ENCODE measurements around the gene GPR25.
"Not testable (repeated sequence)": the region's sequence is repeated elsewhere in the genome, so short reads cannot be mapped to it uniquely, and the experiment has no call there.

Gene GPR25

DNA sequence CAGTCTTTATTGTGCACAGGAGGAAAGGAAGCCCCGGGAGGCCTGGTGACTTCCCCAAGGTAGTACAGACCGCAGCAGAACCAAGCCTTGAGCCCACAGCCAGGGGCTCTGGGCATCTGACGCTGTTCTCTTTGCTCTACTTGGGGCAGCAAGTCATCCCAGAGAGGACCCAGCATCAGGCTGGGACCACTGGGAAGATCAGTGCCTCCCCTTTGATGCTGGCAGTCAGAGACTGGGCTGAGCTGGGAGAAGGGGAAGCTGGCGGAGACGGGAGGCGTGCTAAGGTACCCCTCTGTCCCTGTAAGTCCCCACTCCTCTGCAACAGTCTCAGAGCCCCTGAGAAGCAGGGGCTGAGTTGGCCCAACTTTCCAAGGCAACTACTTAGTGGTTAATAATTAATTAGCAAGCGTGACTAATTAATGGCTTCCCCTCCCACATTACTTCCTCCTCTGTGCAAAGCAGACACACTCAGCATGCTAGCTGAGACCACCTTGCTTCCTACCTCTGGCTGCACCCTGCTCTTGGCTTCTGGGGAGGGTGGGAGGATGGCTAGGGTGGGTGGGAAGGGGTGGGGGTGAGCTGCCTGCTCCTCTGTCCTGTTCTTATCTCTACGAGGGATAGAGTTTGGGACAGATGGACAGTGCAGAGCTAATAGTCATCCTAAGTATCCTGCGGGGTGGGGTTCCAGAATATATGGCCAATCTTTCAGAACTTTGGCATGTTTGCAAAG, 23.2 kb downstream of the GPR25 start:
- DNase-seq: no peak

GRCh38 chr1:200896531-200897196, 23.9 kb downstream of the GPR25 start:
- DNase-seq: no peak

- DNase-seq: no peak
These were observed 24.5 kb downstream of the GPR25 start for GRCh38 chr1:200897259-200897658.

DNA sequence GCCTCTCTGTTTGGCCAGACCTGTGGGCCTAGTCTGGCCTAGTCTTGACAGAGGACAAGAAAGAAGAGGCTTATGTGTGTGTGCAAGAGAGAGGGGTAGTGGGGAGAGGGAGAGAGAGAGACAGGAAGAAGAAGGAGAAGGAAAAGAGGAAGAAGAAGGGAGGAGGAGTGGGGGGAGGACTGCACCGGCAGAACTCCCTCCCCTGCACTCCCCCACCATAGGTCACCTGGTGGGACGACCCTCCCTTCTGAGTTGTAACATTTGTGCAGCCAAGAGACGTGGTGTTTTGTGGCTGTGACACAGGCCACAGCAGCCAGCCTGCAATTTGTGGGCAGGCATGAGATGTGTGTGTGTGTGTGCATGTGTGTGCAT, 26.2 kb downstream of the GPR25 start:
- DNase-seq: no peak

DNA sequence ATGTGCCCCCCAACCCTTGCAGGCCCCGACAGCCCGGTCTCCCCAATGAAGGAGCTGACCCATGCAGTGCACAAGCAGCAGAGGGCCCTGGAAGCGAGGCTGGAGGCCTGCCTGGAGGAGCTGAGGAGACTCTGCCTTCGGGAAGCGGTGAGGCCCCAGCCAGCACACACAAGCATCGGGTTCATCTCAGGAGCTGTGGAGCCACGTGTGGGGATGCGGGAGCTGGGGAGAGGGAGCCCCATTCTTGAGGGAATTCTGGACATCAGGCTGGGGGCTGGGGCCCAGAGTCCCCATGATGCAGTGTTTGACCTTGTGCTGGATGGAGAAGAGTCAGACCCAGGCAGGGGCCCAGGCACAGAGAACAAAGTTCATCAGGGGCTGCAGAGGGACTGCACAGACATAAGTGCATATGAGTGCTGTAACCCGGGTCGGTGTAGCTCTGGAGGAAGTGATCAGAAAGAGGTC, 26.7 kb downstream of the GPR25 start:
- DNase-seq: no peak

GRCh38 chr1:200899954-200900867, 27.4 kb downstream of the GPR25 start:
- no peak for DNase-seq

DNA sequence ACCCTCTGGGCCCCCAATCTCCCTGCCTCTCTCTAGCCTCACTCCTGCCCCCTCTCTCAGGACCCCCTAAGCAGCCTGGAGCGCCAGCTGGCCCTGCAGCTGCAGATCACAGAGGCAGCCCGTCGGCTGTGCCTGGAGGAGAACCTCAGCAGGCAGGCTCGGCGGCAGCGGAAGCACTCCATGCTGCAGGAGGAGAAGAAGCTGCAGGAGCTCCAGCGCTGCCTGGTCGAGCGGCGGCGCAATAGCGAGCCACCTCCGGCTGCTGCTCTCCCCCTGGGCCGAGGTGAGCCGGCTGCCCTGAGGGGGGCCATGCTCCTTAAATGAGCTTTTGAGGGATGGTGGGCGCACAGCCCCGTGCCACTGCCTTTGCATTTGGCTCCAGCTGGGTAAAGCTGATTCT, 28.1 kb downstream of the GPR25 start:
- DNase-seq: no peak

DNA sequence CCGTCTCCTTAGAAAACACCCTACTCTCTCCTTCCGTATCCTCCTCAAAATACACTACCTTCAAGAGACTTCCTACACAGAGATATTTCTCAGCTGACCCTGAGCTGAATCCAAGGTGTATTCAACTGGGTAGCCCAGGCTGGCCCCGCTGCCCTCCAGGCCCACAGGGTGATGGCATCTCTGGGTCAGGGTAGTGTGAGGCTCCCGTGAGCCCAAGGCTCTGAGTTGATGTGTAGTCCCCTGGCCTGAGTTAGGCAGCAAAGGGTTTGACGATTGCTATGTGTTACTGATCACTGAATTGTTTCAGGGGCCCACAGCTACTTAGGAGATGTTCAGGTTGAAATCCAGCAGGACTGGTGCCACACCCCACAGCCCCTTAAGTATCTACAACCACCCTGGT, 28.6 kb downstream of the GPR25 start:
- no peak for DNase-seq

DNA sequence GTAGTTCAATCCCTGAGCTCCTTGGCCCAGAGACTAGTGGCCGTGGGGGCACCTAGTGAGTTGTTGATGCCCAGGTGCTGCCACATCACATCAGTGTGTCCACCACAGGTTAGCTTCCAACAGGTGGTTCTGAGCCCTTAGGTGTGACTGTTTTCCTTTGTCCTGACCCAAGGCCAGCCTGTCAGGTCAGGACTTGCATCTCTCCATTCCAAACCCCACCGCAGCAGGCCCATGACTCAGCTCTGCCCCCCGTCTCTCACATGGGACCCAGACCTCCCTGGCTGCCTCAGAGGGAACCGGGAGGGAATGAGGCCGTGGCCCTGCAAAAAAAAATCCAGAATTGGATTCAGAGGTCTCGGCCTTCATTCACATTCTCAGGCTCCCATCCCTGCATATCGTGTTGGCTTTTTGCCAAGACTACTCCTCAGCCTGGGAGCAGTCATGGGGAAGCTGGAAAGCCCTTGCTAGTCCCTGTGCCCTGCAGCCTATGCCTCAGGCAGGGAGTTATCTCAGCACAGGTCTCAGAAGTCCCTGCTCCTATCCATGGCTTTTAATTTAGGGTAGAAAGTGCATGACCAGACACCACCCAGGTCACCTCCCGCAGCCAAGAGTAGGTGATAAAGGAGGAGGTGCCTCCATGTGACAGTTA, 29.1 kb downstream of the GPR25 start:
- no peak for DNase-seq

DNA sequence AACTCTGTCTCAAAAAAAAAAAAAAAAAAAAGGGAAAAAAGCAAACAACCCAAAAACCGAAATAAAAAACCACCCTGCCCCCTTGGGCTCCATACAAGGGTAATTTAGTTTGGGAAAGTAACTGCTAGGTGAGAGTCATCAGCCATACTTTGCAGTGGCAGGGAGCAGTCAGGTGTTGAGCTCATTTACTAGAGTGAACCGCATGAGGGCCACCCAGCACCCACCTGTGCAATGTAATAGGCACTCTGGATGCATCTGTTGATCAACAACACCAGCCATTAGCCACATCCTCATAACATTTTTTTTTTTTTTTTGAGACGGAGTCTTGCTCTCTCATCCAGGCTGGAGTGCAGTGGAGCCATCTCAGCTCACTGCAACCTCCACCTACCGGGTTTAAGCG, 31.0 kb downstream of the GPR25 start:
- DNase-seq: no peak

- no peak for DNase-seq
These were observed 32.0 kb downstream of the GPR25 start for GRCh38 chr1:200904772-200905171.

GRCh38 chr1:200905411-200906052, 32.8 kb downstream of the GPR25 start:
- no peak for DNase-seq

DNA sequence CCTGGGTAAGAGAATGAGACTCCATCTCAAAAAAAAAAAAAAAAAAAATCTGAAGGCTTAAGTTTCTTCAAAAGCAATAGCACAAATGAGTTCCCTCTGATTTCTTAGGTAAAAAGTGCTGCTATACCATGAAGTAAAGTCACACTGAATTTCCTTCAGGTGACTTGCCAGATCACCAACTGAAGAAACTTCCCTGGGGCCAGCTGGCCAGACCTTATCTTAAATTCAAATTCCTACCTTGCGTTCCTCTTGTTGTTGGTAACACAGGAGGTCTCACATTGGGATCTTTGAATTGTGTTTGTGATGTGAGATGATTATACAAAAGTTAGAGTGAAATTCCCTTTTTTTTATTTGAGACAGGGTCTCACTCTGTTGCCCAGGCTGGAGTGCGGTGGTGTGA, 33.7 kb downstream of the GPR25 start:
- DNase-seq: no peak

DNA sequence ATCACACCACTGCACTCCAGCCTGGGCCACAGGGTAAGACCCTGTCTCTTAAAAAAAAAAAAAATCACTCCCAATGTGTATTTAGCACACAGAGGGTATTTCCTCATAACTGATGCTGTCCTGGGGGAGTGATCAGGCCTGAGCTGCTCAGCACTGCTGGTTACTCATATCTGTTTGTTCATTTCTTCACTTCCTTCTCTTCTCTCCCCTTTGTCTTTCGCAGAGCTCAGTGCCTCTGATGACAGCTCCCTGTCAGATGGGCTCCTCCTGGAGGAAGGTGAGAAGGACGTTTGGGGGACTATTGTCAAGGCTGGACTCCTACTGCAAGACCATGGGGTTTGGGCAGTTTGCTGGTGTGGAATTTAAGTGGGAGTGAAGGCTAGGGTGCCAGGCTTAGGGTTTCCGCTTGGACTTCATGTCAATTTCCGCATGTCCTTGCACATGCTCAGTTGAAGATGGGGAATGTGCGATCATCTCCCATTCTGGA, 34.9 kb downstream of the GPR25 start:
- no peak for DNase-seq

GRCh38 chr1:200908191-200908868, 35.5 kb downstream of the GPR25 start:
- DNase-seq: no peak

GRCh38 chr1:200909071-200909470, 36.3 kb downstream of the GPR25 start:
- DNase-seq: no peak

DNA sequence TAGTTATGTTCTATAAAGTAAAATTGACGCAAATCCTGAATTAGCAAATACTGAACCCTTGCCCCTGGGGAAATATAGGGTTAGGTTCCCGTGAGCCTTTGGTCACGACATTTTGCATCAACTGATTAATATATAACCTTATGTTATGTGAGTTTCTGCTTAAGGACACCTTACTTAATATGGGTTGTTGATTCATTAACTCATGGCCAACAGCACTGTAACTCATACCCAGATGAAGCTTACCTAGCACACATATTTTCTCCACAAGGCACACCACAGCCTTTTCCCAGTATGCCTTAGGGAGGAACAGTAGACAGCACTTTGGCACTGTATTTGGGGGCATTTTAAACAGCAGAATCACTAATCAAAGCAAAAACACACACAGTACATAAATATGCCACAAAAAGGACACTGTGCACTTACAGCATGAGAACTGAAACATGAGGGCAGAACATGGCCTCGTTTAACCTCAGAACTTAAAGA, 37.0 kb downstream of the GPR25 start:
- no peak for DNase-seq

- no peak for DNase-seq
These were observed 38.6 kb downstream of the GPR25 start for GRCh38 chr1:200911361-200911760.

DNA sequence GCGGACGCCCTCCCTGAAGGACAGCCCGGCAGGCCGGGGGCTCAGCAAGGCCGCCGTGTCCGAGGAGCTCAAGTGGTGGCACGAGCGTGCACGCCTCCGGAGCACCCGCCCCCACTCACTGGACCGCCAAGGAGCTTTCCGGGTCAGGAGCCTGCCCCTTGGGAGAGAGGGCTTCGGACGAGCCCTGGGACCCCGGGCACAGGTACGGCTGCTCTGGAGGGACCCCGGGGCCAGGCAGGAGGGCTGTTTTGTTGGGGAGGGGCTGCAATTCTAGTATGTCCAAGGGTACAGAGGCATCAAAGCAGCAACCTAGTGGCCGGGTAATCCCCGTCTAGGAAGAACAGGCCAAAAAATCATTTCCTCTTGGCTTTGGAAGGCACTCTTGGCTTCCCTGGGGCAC, 39.2 kb downstream of the GPR25 start:
- DNase-seq: not testable (repeated sequence)

DNA sequence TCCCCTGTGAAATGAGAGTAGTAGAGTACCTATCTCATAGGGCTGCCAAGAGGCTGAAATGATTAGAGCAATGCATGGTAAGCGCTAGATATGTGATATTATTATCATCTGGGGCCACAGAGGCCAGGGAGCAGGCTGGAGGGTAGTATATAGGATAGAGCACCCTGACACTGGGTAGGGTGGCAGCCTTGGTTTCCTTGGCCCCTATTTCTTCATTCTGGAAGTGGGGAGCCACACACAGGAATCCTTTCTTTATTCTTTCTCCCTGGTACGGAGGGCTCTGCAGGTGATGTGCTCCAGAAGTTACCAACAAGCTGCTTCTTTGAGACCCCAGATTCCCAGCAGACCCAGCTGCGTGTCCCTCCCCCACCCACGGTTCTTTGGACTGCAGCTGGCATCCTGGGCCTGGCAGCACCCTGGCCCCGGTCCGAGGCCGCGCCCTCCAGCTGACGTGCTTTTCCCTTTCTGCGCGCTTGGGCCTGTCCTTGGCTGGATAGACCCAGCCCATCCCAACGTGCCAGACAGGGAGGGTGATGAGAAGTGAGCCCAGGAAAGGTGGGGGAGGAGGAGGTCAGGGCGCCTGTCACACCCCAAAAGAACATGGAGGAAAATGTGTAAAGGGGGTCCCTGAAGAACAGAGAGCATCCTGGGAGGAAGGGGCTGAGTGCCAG, 40.1 kb downstream of the GPR25 start:
- no peak for DNase-seq

- DNase-seq: no peak
These were observed 43.4 kb downstream of the GPR25 start for GRCh38 chr1:200916152-200916551.
